ENCODE measurements around the gene KIRREL3.

The KIRREL3 gene

DNA sequence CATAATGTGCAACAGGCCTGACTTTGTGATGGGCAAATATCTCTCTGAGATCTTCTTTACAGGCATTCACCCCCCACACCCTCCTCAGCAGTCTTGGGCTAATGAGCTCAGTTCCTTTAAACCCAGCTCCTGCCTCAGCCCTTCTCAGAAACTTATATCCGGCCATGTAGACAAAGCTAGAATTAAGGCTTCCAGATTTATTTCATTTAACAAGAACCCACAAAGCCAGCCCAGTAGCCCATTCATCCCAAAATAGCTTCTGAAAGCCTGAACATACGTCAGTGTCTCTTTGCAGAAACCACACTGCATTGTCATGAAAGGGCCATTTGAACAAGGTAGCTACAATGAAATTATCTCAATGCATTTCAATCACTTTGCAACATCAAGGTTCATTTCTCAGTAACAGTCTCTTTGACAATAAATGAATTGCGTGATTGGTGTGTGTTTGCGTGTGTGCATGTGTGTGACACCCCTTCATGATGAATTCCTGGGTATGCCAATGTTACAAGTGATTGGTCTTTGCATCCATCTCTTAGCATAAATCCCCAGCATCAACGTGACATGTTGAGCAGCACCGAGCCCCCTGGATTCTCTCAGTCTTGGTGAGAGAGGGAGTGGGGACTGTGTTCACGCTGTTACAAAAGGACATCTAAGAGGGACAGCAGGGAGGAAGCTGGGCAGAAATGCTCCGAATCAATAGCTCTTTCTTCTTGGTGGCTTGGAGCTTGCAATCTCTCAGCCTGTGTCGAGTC lies 299.6 kb downstream of the KIRREL3 start:
- DNase-seq, result no peak

DNA sequence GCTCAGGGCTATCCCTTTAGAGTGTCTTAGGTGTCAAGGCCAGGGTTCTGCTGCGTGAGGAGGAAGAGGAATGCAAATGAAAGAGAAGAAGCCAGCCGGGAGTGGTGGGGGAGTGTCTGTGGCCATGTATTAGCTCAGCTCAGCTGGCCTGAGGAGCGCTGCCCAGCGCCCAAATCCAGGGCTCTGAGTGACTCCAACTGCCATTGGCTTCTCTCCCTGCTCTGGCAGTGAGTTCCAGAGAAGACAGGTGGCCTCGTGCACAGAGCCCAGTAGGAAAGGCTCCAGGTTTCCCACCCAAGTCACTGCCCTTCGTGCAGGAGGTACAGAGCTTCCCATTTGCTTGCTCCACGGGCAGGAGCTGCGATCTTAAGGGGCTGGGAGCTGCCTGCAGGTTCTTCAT lies 302.0 kb downstream of the KIRREL3 start:
- DNase-seq, result no peak

DNA sequence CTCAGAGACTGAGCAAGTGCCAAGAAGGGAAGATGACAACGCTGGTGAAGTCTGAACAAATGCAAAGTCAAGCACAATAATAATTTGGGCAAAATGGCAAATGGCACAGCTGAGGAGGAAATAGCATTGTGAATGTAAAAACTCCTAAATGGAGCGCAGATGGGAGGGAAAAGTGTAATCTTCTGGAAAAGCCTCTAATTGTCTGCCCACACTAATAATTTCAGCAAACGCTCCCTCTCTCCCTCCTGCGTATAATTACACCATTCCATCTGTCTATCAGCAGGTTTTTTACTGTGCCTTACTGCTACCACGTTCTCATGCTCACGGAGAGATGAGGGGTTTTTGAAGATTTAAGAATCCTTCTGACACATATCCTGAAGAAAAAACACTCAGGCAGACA lies 302.6 kb downstream of the KIRREL3 start:
- DNase-seq, result no peak

DNA sequence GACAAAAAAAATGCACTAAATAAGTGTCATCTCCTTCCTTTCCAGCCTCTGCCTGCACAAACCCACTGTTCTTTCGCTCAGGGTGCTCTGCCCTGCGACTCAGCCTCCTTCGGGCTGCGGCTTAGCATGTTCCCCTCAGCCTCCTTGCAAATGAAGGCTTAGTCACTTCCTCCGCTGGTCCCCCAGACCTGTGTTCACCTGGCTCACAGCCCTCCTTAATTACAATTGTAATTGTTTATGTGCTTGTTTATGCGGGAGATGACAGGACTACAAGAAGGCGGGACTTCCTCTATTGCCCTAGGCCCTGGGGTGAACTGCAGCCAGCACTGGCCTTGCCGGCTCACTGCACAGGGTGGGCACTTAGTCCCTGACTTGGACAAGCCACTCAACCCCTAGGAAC lies 303.6 kb downstream of the KIRREL3 start:
- no peak for DNase-seq

DNA sequence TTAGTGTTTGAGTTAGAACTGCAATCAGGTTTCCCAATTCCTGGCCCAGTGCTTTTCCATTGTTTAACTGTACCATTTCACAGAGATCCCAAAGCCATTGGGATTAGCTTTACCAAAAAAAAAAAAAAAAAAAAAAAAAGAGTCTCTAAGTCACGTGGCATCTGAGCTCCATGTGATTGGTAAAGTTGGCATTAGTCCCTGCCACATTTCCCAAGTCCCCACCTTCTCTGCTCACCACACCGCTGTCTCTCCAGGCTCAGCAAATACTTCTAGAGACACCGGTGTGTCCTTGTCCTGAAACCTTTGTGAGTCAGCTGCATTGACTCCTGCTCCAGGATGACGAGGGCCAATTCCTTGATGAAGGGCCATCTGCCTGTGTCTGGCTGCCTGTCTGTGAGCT lies 305.3 kb downstream of the KIRREL3 start:
- no peak for DNase-seq

DNA sequence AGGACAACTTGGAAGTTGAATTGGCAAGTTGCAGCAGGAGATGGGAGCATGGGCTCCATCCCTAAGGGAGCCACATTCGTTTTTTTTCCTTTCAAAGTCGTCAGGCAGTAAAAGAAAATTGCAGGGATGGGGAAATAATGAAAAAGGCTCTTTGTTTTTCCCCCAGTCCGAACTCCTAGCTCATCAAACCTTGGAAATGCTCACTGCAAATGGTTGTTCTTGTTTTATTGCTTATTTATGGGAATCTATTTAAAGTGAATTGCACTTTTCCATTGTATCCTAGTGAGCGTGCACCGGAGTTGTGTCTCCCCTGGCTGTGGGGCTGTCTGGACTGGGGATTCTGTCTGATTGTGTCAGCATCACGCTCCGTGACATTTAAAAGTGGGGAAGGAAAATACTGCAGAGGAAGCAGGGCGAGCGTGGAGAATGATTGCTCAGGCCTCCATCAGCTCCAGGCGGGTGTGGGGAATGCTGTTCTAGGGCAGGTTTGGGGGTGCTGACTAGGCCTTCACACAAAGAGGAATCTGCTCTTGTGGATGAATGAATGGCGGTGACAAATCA lies 306.4 kb downstream of the KIRREL3 start:
- no peak for DNase-seq

- DNase-seq, result no peak
These were observed 313.1 kb downstream of the KIRREL3 start for GRCh38 chr11:126687477-126687876.

DNA sequence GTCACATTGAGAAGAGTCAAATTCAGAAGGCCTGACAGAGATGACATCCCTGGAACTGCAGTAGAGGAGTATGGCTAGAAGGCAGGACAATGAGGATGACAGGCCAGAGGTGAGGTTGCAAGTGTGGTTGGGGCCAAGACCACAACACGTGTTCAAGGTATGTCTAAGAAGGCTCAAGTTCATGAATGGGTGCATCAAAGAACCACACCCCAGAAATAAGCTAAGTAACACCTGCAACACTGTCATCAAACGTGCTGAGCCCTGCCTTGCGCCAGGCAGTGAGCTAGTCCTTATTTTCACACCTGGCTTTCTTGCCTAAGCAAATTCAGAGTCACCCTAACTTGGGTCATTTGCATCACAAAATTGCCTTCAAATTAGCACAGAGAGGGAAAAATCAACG lies 313.6 kb downstream of the KIRREL3 start:
- no peak for DNase-seq

- no peak for DNase-seq
These were observed 316.5 kb downstream of the KIRREL3 start for GRCh38 chr11:126683766-126684728.

DNA sequence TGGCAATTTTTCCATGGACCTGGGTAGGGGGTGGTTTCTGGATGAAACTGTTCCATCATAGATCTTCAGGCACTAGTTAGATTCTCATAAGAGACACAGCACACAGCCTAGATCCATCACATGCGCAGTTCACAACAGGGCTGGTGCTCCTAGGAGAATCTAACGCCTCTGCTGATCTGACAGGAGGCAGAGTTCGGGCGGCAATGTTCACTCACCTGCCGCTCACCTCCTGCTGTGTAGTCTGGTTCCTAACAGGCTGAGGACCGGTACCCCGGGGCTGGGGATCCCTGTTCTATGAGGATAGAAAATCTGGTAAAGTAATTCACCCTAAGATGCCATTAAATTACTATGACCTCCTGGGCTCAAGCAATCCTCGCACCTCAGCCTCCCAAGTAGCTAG lies 318.0 kb downstream of the KIRREL3 start:
- no peak for DNase-seq

DNA sequence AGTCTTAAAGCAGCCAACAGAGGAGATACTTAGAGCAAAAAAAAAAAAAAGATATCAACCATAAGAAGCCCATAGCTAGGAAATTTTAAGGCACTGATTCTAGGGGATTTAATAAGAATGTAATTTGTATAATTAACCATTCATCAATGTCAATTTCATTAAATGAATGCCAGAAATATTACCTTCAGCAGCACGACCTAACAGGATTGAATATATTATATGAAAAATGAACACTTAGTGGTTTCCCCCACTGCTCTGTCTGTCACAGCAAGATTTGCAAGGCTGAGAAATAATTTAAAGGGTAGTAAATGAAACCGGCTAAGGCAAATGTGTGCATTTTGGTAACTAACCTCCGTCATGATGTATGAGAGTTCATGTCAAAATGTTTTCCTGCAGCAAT lies 319.9 kb downstream of the KIRREL3 start:
- no peak for DNase-seq

GRCh38 chr11:126680131-126680530 lies 320.4 kb downstream of the KIRREL3 start:
- DNase-seq, result no peak

DNA sequence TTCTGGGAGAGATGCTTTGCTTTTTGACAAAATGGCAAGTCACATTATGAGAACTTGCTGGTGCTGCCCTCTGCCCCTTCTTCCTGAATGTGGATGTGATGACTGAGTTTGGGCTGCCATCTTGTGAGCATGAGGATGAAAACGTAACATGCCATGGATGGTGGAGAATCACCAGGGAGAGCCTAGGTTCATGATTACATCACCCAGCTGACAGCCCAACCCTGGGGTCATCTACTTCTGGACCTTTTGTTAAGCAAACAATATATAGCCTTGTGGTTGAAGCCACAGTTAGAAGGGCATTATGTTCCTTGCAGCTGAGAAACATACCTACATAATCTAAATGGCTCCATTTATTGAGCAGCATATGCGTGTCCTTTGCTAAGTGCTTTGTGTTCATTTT lies 321.5 kb downstream of the KIRREL3 start:
- no peak for DNase-seq

GRCh38 chr11:126676536-126676935 lies 324.0 kb downstream of the KIRREL3 start:
- DNase-seq, result no peak

DNA sequence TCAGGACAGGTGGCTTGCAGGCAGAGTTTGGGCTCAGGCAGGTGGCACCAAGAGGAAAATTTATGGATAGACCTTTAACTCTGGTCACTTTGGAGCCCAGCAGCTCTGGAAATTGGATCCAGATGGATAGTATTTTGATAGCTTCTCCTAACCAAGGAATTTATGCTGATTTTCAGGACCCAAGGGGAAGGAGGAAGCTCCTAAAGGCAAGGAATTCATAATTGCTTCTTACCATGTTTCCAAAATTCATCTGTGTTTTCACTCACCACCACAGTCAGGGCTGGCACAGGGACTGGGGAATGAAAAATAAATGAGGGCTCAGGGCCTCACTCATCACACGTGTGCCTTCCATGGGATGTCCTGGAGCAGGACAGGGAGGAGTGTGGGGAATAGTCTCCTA lies 327.3 kb downstream of the KIRREL3 start:
- no peak for DNase-seq

DNA sequence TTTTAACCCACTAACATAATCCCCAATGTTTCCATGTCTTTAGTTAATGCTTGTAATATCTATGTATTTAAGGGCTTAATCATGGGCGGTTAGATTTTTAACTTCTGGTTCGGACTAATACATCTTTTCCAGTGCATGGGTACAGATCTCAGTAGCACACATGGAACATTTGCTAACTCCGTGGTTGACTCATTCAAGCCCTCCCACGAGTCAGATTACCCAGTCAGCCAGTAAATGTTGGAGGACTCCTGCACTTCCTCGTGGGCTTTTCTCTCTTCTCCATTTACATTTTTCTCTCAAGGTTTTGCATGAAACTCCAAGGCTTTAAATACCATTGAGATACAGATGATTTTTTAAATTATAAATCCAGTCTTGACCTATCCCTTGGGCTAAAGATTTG lies 331.2 kb downstream of the KIRREL3 start:
- DNase-seq, result no peak

GRCh38 chr11:126664643-126665042 lies 335.9 kb downstream of the KIRREL3 start:
- no peak for DNase-seq

- DNase-seq, result no peak
These were observed 336.6 kb downstream of the KIRREL3 start for GRCh38 chr11:126663749-126664592.

DNA sequence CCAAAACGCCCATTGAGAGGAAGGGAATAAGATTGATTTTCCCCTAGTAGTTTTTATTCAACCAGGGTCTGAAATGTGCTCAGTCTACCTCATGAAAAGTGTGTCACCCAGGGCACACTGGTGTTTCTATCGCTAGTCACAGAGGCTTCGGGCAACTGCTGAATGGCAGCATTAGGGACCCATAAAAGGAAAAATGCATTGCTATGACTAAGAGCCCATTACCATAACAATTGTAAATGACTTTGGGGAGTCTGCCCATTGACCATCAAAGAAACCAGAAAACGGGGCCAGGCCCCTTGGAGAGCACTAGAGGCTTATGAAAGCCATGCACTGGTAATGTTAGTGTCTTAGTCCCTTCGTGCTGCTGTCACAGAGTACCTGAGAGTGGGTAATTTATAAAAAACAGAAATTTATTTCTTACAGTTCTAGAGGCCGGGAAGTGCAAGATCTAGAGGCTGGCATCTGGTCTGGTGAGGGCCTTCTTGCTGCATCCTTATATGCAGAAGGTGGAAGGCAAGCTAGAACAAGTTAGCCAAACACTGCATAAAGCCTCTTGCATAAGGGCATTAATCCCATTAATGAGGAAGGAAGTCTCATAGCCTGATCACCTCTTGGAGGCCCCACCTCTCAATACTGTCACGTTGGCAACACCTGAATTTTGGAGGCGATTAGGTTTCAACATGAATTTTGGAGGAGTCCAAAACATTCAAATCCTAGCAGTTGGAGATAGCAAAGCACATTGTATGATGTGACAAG lies 338.4 kb downstream of the KIRREL3 start:
- DNase-seq, result no peak

GRCh38 chr11:126660761-126661425 lies 339.7 kb downstream of the KIRREL3 start:
- no peak for DNase-seq

DNA sequence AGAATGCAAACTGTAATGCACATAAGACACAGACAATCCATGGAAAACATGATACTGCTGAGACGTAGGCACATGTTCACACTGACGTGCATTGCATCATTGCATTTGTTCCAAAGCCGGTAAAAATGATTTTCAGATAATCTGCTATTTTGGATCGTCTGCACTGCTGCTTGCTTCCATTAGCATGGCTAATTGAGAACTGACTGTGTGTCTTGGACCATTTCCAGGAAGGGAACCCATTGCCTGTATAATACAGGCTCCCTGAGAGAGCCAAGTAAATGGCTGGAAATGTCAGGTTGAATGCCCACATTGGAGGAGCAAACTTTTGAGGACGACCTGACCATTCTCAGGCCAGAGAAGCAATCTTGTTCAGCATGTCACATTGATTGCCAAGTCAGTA lies 340.2 kb downstream of the KIRREL3 start:
- DNase-seq, result no peak
